ENCODE results near the gene ADCY1.
"Not testable (repeated sequence)": the region's sequence is repeated elsewhere in the genome, so short reads cannot be mapped to it uniquely, and the experiment has no call there.

DNA sequence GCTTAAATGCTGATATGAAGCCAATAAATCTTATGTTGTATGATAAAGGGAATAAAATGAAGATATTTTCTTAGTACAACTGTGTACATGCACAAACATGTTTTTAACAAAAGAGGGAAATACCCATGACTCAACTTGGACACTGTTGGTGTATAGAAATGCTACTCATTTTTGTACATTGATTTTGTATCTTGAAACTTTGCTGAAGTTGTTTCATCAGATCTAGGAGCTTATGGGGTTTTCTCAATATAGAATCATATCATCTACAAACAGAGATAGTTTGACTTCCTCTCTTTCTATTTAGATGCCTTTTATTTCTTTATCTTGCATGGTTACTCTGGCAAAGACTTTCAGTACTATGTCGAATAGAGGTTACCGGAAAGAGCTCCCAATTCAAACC lies 25.3 kb upstream of the ADCY1 start:
- TF ChIP-seq, protein P1, sequence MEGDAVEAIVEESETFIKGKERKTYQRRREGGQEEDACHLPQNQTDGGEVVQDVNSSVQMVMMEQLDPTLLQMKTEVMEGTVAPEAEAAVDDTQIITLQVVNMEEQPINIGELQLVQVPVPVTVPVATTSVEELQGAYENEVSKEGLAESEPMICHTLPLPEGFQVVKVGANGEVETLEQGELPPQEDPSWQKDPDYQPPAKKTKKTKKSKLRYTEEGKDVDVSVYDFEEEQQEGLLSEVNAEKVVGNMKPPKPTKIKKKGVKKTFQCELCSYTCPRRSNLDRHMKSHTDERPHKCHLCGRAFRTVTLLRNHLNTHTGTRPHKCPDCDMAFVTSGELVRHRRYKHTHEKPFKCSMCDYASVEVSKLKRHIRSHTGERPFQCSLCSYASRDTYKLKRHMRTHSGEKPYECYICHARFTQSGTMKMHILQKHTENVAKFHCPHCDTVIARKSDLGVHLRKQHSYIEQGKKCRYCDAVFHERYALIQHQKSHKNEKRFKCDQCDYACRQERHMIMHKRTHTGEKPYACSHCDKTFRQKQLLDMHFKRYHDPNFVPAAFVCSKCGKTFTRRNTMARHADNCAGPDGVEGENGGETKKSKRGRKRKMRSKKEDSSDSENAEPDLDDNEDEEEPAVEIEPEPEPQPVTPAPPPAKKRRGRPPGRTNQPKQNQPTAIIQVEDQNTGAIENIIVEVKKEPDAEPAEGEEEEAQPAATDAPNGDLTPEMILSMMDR (IDR thresholded peaks at IDR 0.05; ENCODE audit: insufficient read depth, low read length, poor library complexity, severe bottlenecking) = not testable (repeated sequence)
- not testable (repeated sequence) for TF ChIP-seq EZH2phosphoT487 (conservative IDR thresholded peaks at IDR 0.05; ENCODE audit: low read length)

All from SU-DHL-6 (cell line).